Fibroblast of lung (primary cell): ENCODE data around the gene TRIP6. TPM values are rescaled to one million over a fixed set of nuclear protein-coding genes. Genes with fewer than 3 reads are reported as not detected.
"Not testable (repeated sequence)": the region's sequence is repeated elsewhere in the genome, so short reads cannot be mapped to it uniquely, and the experiment has no call there.

Experiments used
- DNase-seq, 2 donors: peaks; one replicate each; pipeline versions ENCODE4 v3.0.0 to v3.0.0-alpha.2; 2010; ENCODE audit warnings: low read depth in 2 of 2
- H2AFZ ChIP-seq: 2 replicates; pipeline ENCODE4 v1.5.1; 2012; ENCODE audit warnings: low read length, control low read depth, inconsistent platforms
- H3K27ac ChIP-seq: 2 replicates; pipeline ENCODE4 v1.5.1; 2011; ENCODE audit warnings: low read length, control low read depth; ENCODE audit not compliant: insufficient read depth
- H3K27me3 ChIP-seq: 2 replicates; pipeline ENCODE4 v1.5.1; 2011; ENCODE audit warnings: mild to moderate bottlenecking, low read length; ENCODE audit not compliant: control insufficient read depth, insufficient read depth
- H3K36me3 ChIP-seq: 2 replicates; pipeline ENCODE4 v1.5.1; 2011; ENCODE audit warnings: low read length; ENCODE audit not compliant: control insufficient read depth, insufficient read depth
- H3K4me1 ChIP-seq: 2 replicates; pipeline ENCODE4 v1.5.1; 2011; ENCODE audit warnings: low read length; ENCODE audit not compliant: control insufficient read depth, insufficient read depth; ENCODE audit errors: extremely low read depth
- H3K4me2 ChIP-seq: 2 replicates; pipeline ENCODE4 v1.5.1; 2011; ENCODE audit warnings: low read length, control low read depth; ENCODE audit not compliant: insufficient read depth; ENCODE audit errors: extremely low read depth
- H3K4me3 ChIP-seq, 4 experiments: fragments of 200-600 bp in 1 of 4; sonication (generic) in 1 of 4; replicated peaks in 1 of 4; 2 replicates each; pipeline ENCODE4 v1.5.1; 2011 to 2016; ENCODE audit warnings: low read length in 4 of 4, low read depth in 3 of 4, mild to moderate bottlenecking in 3 of 4, control low read depth in 2 of 4, inconsistent platforms in 1 of 4, mixed read lengths in 1 of 4; ENCODE audit not compliant: insufficient read depth in 1 of 4; ENCODE audit errors: control extremely low read depth in 1 of 4
- H3K79me2 ChIP-seq: 2 replicates; pipeline ENCODE4 v1.5.1; 2012; ENCODE audit warnings: mild to moderate bottlenecking, low read length, inconsistent platforms; ENCODE audit not compliant: control insufficient read depth, insufficient read depth
- H3K9ac ChIP-seq: 2 replicates; pipeline ENCODE4 v1.5.1; 2011; ENCODE audit warnings: mild to moderate bottlenecking, low read length, control low read depth; ENCODE audit not compliant: insufficient read depth
- H3K9me3 ChIP-seq: 2 replicates; pipeline ENCODE4 v1.5.1; 2012; ENCODE audit warnings: low read depth, low read length; ENCODE audit not compliant: control insufficient read depth, insufficient read depth
- H4K20me1 ChIP-seq: 2 replicates; pipeline ENCODE4 v1.5.1; 2011; ENCODE audit warnings: low read length; ENCODE audit not compliant: control insufficient read depth, insufficient read depth; ENCODE audit errors: extremely low read depth
- CTCF ChIP-seq, 2 donors: IDR thresholded peaks in 1 of 2; conservative IDR thresholded peaks in 1 of 2; 1 replicate in 1 of 2; 2 replicates in 1 of 2; pipeline ENCODE4 v1.5.1; 2011 to 2012; ENCODE audit warnings: low read length in 2 of 2, control low read depth in 1 of 2, inconsistent platforms in 1 of 2, low read depth in 1 of 2, mild to moderate bottlenecking in 1 of 2
- EZH2 ChIP-seq: IDR thresholded peaks from 2 replicates; pipeline ENCODE4 v1.5.1; 2012; ENCODE audit warnings: low read length, control low read depth, mild to moderate bottlenecking; ENCODE audit errors: missing control alignments
- polyA plus RNA-seq, 2 donors: library from polyadenylated mRNA; depleted of rRNA in 1 of 2; stranded (reverse) in 1 of 2; unstranded in 1 of 2; fragments of >200 nt; gene quantifications; 2 replicates each; pipeline ENCODE4 v1.2.1, GENCODE V29; 2011 to 2012; ENCODE audit warnings: missing spikeins in 1 of 2
- total RNA-seq: library from RNA; depleted of rRNA; stranded (reverse); fragments of >200 nt; gene quantifications from 2 replicates; pipeline ENCODE4 v1.2.1, GENCODE V29; 2014

TRIP6 gene
- total and polyA plus RNA-seq, 2 donors (not counting 1 experiment from before 2014, with no cell fraction given), result 76.2 to 96.1 TPM

- Histone ChIP-seq H2AFZ (no peak overlapping the region), H3K27ac (no peak overlapping the region), H3K27me3 (no peaks in the 10 kb centered on the region), H3K79me2 (no peaks in the 10 kb centered on the region), H3K9me3 (no peaks in the 10 kb centered on the region), H3K4me2 (no peak overlapping the region), H3K9ac (no peak overlapping the region), H3K4me1 (no peaks in the 10 kb centered on the region), H3K36me3 (no peaks in the 10 kb centered on the region), H4K20me1 (no peaks in the 10 kb centered on the region), H3K4me3 (no peak overlapping the region)
- DNase-seq, result no peak
- TF ChIP-seq EZH2, result no peak
Measured at GRCh38 chr7:100911484-100911883, 44.3 kb downstream of the TRIP6 start.

- no peak overlapping the region for H3K4me2 ChIP-seq
- TF ChIP-seq CTCF (conservative IDR thresholded peaks at IDR 0.05 in 1 of 2, IDR thresholded peaks at IDR 0.05 in 1 of 2; ENCODE audit: low read depth in 1 of 2, low read length in 2 of 2) (no peak), EZH2 (no peak)
- H3K4me1 ChIP-seq, result no peaks in the 10 kb centered on the region
- no peak overlapping the region for H3K9ac ChIP-seq
- no peak overlapping the region for H3K4me3 ChIP-seq
- H2AFZ ChIP-seq, result no peak overlapping the region
- no peaks in the 10 kb centered on the region for H3K79me2 ChIP-seq
- no peaks in the 10 kb centered on the region for H4K20me1 ChIP-seq
- H3K9me3 ChIP-seq, result no peaks in the 10 kb centered on the region
- H3K27me3 ChIP-seq, result no peaks in the 10 kb centered on the region
- H3K36me3 ChIP-seq, result no peaks in the 10 kb centered on the region
- H3K27ac ChIP-seq, result no peak overlapping the region
- no peak for DNase-seq
Measured at GRCh38 chr7:100914208-100914878, 47.2 kb downstream of the TRIP6 start.

- no peaks in the 10 kb centered on the region for H3K4me1 ChIP-seq
- DNase-seq, result no peak
- H3K27ac ChIP-seq, result no peak overlapping the region
Measured at GRCh38 chr7:100914879-100915447, 47.8 kb downstream of the TRIP6 start.

GRCh38 chr7:100919335-100919734 lies 52.1 kb downstream of the TRIP6 start:
- not testable (repeated sequence) for H3K27ac ChIP-seq, H3K27me3 ChIP-seq, H3K4me1 ChIP-seq, H3K4me2 ChIP-seq, H3K9ac ChIP-seq, H3K4me3 ChIP-seq, DNase-seq, H4K20me1 ChIP-seq, H3K36me3 ChIP-seq, H2AFZ ChIP-seq, H3K9me3 ChIP-seq, H3K79me2 ChIP-seq

More at GRCh38 chr7:100914879-100915447, 47.8 kb downstream of the TRIP6 start:
- H3K4me2 ChIP-seq, result no peak overlapping the region
- H3K9ac ChIP-seq, result no peak overlapping the region
- H3K9me3 ChIP-seq, result no peaks in the 10 kb centered on the region
- no peak overlapping the region for H3K4me3 ChIP-seq
- H3K27me3 ChIP-seq, result no peaks in the 10 kb centered on the region
- H4K20me1 ChIP-seq, result no peaks in the 10 kb centered on the region
- H3K79me2 ChIP-seq, result no peaks in the 10 kb centered on the region
- TF ChIP-seq EZH2, result no peak
- no peak for TF ChIP-seq CTCF (conservative IDR thresholded peaks at IDR 0.05 in 1 of 2, IDR thresholded peaks at IDR 0.05 in 1 of 2; ENCODE audit: low read depth in 1 of 2, low read length in 2 of 2)
- H3K36me3 ChIP-seq, result no peaks in the 10 kb centered on the region
- H2AFZ ChIP-seq, result no peak overlapping the region

- not testable (repeated sequence) for H3K9ac ChIP-seq, H3K27me3 ChIP-seq, H3K27ac ChIP-seq, H3K36me3 ChIP-seq, H3K4me2 ChIP-seq, H3K79me2 ChIP-seq, DNase-seq, H4K20me1 ChIP-seq, H2AFZ ChIP-seq, H3K4me3 ChIP-seq, H3K9me3 ChIP-seq, H3K4me1 ChIP-seq
Measured at GRCh38 chr7:100919779-100920437, 52.7 kb downstream of the TRIP6 start.
